Measurements from ENCODE around the gene NRSN1.

NRSN1 gene

GRCh38 chr6:24145690-24146131 is 19.7 kb downstream of the NRSN1 start:
- no peak for DNase-seq

DNA sequence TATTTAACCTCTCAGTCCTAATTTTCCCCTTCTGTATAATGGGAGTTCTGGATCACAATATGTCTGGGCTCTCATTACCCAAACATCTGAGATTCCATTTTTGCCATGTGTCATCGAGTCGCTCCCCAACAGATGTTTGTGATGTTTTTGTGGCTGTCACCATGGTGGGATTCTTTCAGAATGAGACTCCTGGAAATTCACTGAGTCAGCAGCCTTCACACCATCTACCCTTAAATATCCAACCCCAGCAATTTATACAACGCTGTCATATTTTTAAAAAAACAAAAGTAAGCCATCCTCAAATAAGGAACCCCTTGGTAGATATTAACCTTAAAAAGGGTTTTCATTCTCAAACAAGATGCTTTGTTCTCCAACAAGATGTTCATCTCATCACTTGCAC is 20.9 kb downstream of the NRSN1 start:
- DNase-seq, result no peak

DNA sequence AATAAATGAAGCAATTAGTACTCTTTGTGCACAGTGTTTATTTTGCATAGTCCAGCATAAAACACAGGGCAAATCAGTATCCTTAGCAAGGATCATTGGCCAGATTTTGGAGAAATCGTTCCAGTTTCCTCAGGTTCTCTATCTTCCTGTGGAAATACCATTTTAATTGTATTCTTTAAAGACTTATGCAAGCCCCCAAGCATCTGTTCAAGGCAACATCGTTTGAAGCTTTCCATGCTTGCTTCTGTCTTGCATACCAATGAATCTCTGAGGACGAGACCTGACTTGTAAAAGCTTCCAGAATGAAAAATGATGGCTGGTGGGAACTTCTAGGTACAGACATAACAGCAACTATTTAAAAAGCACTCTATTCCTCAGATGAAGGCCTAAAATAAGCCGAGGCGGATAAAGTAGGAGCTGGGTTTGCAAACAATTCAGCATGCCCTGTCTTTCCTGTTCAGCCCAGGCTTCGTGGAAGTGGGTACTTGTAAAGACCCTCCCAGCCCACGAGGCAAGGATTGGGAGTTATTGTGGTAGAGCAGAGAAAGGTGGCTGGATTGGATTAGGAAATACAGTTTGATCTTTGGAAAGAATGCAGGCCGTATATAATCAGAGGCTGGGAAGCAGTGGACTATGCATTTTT is 21.6 kb downstream of the NRSN1 start:
- no peak for DNase-seq

- no peak for DNase-seq
Observed at GRCh38 chr6:24148154-24148570, 22.1 kb downstream of the NRSN1 start.

DNA sequence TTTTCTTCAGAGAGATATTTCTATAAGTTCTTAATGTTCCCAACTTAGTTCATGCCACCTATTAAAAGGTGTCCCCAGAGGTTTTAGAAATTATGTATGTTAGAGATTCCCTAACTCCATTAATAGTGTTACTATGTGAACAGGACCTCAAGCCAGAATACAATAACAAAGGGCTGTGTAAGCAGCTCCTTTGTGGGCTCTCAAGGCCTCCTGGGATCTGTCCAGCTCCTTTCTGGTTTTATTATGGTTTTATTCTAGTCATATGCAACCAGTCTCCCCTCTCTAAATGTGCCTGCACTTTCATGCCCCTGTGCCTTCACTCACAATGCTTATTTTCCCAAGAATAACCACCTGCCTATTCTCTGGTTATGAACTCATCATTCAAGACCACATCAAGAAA is 22.7 kb downstream of the NRSN1 start:
- no peak for DNase-seq

- DNase-seq, result no peak
Observed at GRCh38 chr6:24149296-24149695, 23.3 kb downstream of the NRSN1 start.

DNA sequence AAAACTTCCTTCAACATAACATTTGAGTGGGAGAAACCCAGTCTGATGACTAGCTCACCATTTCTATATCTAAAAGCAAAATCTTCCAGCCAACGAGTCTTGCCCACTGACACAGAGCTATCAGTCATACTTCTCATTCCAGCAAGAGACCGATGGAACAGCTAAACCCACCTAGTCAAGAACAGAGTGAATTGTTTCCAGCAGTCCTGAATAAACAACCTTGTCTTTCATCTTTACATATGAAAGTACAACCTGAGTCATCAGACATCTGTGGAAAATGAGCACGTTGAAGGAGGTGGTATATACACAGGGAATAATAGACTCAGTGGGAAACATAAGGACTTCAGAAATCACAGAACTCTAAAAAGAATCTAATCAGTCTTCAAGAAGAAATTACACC is 23.8 kb downstream of the NRSN1 start:
- no peak for DNase-seq

- DNase-seq, result no peak
Observed at GRCh38 chr6:24152014-24152413, 26.0 kb downstream of the NRSN1 start.

- no peak for DNase-seq
Observed at GRCh38 chr6:24154121-24154520, 28.1 kb downstream of the NRSN1 start.

DNA sequence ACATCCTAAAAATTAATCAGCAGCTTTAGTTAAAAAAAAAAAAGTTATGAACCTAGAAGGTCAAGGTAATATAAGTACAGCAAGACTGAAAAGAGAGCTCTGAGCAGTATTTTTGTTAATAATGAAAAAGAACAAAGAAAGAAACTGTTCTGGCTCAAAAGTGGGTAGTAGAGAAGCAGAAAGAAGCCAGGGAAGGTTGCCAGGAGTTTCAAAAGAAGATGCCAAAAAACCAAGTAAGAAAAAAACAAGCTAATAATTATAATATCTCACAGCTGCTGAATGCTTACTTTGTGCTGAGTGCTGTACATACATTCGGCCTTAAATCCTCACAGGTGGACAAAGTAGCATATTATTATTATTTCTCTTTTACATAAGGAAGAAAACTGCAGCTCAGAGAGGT is 31.9 kb downstream of the NRSN1 start:
- no peak for DNase-seq

DNA sequence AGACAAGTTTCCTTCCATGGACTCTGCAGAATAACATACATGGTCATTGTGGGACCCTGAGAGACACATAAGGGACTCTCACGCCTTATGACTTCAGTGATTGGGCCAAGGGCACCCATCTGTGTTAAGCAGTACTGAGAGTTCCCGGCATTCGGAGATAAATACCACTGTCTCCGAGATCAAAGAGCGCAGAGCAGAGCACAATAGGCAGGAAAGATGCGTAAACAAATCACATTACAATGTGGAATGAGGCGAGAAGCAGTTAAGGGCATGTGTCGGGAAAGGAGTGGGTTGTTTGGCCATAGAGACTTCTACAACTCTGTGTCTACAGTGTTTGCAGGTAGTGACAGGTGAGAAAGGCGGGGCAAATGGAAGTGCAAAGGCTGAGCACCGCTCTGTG is 57.6 kb downstream of the NRSN1 start:
- DNase-seq, result no peak

- DNase-seq, result no peak
Observed at GRCh38 chr6:24186349-24186748, 60.3 kb downstream of the NRSN1 start.

DNA sequence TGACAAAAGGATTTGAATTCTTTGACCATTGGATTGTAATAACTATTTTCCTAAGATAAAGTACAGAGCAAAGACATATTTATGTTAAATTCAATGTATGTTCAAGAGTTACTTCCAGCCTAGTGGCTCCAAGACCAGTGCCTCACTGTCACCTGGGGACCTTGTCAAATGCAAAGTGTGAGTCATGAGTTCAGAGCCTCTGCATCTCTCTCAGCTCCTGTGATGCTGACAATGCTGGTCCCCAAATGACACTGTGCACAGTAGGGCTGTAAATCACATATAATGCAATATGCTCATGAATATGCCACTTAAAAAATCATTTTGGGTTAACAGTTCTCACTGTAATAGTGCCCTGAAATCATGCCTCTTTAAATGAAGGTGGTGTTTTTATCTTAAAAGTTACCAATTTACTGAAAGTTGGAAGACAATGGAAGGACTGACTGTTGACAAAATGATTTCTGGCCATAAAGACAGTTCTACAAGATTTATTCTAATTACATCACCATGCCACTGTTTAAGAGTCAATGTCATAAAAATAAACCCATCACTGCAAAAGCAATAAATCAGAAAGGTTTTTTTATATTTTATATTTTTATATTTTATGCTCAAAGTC is 62.1 kb downstream of the NRSN1 start:
- DNase-seq, result no peak

DNA sequence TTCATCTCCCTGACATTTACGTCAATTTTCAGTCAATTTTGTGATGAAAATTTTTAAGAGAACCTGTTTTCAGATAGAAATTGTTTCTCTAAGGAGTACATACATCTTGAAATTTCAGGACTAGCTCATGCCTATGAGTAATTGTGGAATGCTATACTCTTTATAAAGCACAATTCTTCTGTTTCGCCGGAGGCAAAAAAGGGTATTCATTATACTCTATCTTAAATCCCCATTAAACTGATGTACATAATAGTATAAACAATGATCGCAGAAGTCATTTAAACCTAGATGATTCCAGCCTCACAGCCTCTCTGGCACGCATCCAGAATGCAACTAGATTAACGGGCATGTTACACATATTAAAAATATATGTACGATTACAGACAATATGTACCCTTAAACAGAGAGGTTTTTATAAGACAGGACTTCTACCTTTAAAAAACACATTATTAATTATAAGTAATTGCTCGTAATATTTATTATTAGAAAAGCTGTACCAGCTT is 62.6 kb downstream of the NRSN1 start:
- no peak for DNase-seq

DNA sequence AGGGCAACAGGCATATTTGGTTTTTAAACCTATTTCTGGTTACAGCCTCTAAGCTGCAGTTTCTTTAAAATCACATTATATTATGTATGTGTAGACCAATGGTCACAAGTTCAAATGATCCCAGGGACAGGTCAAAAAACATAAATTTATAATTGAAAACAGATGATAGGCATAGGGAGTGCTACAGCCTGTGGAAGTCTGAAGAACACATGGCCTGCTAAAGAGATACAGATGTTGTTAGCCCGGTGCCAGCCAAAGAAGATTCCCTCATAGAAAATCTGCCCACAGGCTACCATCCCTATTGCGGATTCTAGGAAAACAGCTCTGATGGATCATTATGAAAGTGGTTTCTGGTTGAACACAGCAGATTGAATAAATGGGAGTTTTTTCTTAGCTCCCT is 65.3 kb downstream of the NRSN1 start:
- no peak for DNase-seq

GRCh38 chr6:24193364-24193763 is 67.3 kb downstream of the NRSN1 start:
- DNase-seq, result no peak

DNA sequence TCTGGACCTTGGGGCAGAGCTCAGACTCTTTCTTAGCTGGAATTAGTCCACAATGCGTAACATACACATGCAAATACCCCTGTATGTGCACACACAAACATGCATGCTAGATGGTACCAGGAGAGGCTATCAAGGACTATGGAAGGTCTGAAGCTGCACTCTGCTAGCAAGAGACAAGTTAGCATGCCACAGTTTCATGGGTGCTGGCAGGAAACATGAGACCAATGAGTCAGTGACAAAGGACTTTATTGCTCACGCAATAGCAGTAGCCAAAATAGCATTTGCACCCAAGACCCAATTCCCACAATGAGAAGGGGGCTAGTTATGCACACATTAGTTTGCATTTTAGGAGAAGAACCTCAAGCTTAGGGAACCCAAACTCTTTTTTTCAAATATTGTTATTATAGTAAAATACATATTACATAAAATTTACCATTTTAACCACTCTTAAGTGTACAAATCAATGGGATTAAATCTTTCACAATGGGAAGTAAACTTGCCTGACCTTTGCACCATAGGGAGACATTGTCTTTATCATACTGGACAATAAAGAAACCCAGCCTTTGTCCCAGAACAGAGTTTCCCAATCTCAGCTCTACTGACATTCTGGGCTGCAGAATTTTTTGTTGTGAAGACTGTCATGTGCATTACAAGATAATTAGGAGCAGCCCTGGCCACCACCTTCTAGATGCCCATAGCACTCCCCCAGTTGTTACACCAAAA is 69.1 kb downstream of the NRSN1 start:
- DNase-seq, result no peak

DNA sequence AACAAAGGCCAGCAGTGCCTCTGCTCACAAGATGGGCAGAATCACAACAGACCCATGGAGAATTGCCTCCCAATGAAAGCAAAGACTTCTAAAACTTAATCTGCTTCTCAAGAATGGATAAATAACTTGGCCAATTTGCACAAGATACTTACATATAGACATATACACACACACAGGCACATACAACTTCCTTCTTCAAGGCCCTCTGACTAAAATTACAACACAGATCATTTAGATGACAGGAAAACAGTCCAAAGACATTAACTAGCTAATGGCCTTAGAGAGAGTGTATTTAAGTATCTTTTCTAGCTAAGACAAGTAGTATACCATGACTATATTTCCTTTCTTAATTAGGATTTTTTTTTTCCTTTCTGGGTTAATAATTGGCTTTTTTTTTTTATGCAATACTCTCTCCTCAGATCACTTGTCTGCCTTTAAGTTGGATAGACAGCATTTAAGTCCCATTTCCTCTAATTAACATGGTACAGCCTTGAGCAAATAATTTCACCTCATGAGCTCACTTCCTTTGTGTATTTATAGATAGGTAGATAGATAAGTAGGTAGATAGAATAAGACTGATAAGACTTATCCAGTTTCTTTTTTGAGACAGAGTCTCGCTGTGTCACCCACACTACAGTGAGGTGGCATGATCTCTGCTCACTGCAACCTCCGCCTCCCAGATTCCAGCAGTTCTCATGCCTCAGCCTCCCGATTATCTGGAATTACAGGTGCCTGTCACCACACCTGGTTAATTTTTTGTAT is 70.0 kb downstream of the NRSN1 start:
- DNase-seq, result no peak

Measured in CD4-positive, alpha-beta T cell treated with Interferon alpha-2 for 1 hour (primary cell).